ENCODE data around the gene ROPN1L. TPM values are rescaled to one million over a fixed set of nuclear protein-coding genes. Genes with fewer than 3 reads are reported as not detected.

The ROPN1L gene
- total and polyA plus RNA-seq, 10 of the 15 experiments (the other 5 are each of a cell fraction or from before 2014, with no cell fraction given): 0.07 to 0.38 (median 0.22) TPM; not detected in 6

GRCh38 chr5:10453545-10453944, 11.9 kb downstream of the ROPN1L start:
- H3K36me3 ChIP-seq (ENCODE audit: control insufficient read depth in 2 of 2, insufficient read depth in 2 of 2, low read length in 1 of 2): no peaks in the 10 kb centered on the region
- no peak overlapping the region for H2AFZ ChIP-seq (ENCODE audit: control insufficient read depth, low read depth, low read length)
- POLR2A ChIA-PET: interaction anchor here (0.9 to 3.9 kb wide), 2 partner anchors 174 to 239 kb away, joined by 3 to 18 read pairs; no protein-coding TSS in a partner anchor
- no peaks in the 10 kb centered on the region for H3K4me1 ChIP-seq (ENCODE audit: control insufficient read depth, insufficient read depth, low read length)
- TF ChIP-seq GABPA (IDR thresholded peaks at IDR 0.05; ENCODE audit: low read depth) (no peak), ATF7 (IDR thresholded peaks at IDR 0.05; ENCODE audit: low read depth) (no peak)
- no TSS peak for BruUV-seq (replicated peaks)
- no peak overlapping the region for H3K9ac ChIP-seq (ENCODE audit: control insufficient read depth, insufficient read depth, low read length)
- in situ Hi-C loops (cut with MboI) (loop anchor here (5.0 to 25.0 kb wide), 4 partner anchors 174 to 1559 kb away; no protein-coding TSS in a partner anchor), intact Hi-C loops (cut with micrococcal nuclease; ENCODE audit: unreplicated experiment) (loop anchor here (2.0 to 10.0 kb wide), 6 partner anchors 113 to 731 kb away; no protein-coding TSS in a partner anchor)
- no peaks in the 10 kb centered on the region for H4K20me1 ChIP-seq (ENCODE audit: control insufficient read depth, insufficient read depth)
- no peak overlapping the region for H3K27ac ChIP-seq (ENCODE audit: control insufficient read depth, insufficient read depth)
- SMC1A ChIA-PET (ENCODE audit: uncharacterized antibody, unreplicated experiment): interaction anchor here (0.9 to 9.2 kb wide), 19 partner anchors 104 to 1265 kb away, joined by 3 to 168 read pairs (median 6); no protein-coding TSS in a partner anchor
- ATAC-seq: no peak
- WGBS (ENCODE audit: insufficient coverage, insufficient replicate concordance, low lambda C conversion rate, missing lambda C conversion rate): 73% methylated on average over 8 of the region's 8 CpGs
- no peaks in the 10 kb centered on the region; a peak in 1 of 4 replicates for H3K27me3 ChIP-seq (replicated peaks in 1 of 2; ENCODE audit: control insufficient read depth in 2 of 2, insufficient read depth in 2 of 2, low read length in 1 of 2)
- CTCF ChIA-PET: interaction anchor here (0.7 to 9.9 kb wide), 20 partner anchors 68 to 1570 kb away, joined by 3 to 229 read pairs (median 6); no protein-coding TSS in a partner anchor
- no peak for DNase-seq (ENCODE audit: low read depth, low spot score)
- RAD21 ChIA-PET (ENCODE audit: unreplicated experiment): interaction anchor here (0.7 to 8.3 kb wide), 15 partner anchors 9 to 242 kb away, joined by 3 to 186 read pairs (median 6); no protein-coding TSS in a partner anchor
- H3K4me3 ChIP-seq: no peak overlapping the region
- no peak overlapping the region for H3K4me2 ChIP-seq (ENCODE audit: control insufficient read depth, insufficient read depth)
- FAIRE-seq: no peak
- H3K79me2 ChIP-seq (ENCODE audit: control insufficient read depth, insufficient read depth, low read length): no peaks in the 10 kb centered on the region
- H3K9me3 ChIP-seq (replicated peaks; ENCODE audit: control insufficient read depth, insufficient read depth, low read length): no peaks in the 10 kb centered on the region

GRCh38 chr5:10454591-10455276, 13.1 kb downstream of the ROPN1L start:
- ChIA-PET RAD21 (ENCODE audit: unreplicated experiment) (interaction anchor here (0.5 to 8.3 kb wide), 13 partner anchors 10 to 236 kb away, joined by 3 to 186 read pairs (median 6); no protein-coding TSS in a partner anchor), POLR2A (no interaction called here), CTCF (interaction anchor here (1.0 to 9.9 kb wide), 10 partner anchors 66 to 321 kb away, joined by 3 to 229 read pairs (median 20); no protein-coding TSS in a partner anchor), SMC1A (ENCODE audit: uncharacterized antibody, unreplicated experiment) (interaction anchor here (0.6 to 9.2 kb wide), 18 partner anchors 35 to 509 kb away, joined by 3 to 168 read pairs (median 4); no protein-coding TSS in a partner anchor)
- ATAC-seq (no peak), DNase-seq (ENCODE audit: low read depth, low spot score) (no peak), FAIRE-seq (no peak)
- Histone ChIP-seq H4K20me1 (ENCODE audit: control insufficient read depth, insufficient read depth) (no peaks in the 10 kb centered on the region), H3K27ac (ENCODE audit: control insufficient read depth, insufficient read depth) (no peak overlapping the region), H3K4me1 (ENCODE audit: control insufficient read depth, insufficient read depth, low read length) (no peaks in the 10 kb centered on the region), H3K79me2 (ENCODE audit: control insufficient read depth, insufficient read depth, low read length) (no peaks in the 10 kb centered on the region), H3K36me3 (ENCODE audit: control insufficient read depth in 2 of 2, insufficient read depth in 2 of 2, low read length in 1 of 2) (no peaks in the 10 kb centered on the region), H3K9ac (ENCODE audit: control insufficient read depth, insufficient read depth, low read length) (no peak overlapping the region), H3K4me2 (ENCODE audit: control insufficient read depth, insufficient read depth) (no peak overlapping the region), H3K27me3 (replicated peaks in 1 of 2; ENCODE audit: control insufficient read depth in 2 of 2, insufficient read depth in 2 of 2, low read length in 1 of 2) (no peaks in the 10 kb centered on the region; a peak in 1 of 4 replicates), H3K9me3 (replicated peaks; ENCODE audit: control insufficient read depth, insufficient read depth, low read length) (no peaks in the 10 kb centered on the region), H2AFZ (ENCODE audit: control insufficient read depth, low read depth, low read length) (no peak overlapping the region), H3K4me3 (no peak overlapping the region)
- intact Hi-C loops (cut with micrococcal nuclease; ENCODE audit: unreplicated experiment): loop anchor here (5.0 to 10.0 kb wide), 4 partner anchors 300 to 730 kb away; no protein-coding TSS in a partner anchor
- 75% methylated on average over 19 of the region's 19 CpGs for WGBS (ENCODE audit: insufficient coverage, insufficient replicate concordance, low lambda C conversion rate, missing lambda C conversion rate)
- BruUV-seq (replicated peaks): no TSS peak
- in situ Hi-C loops (cut with MboI): loop anchor here (5.0 to 25.0 kb wide), 4 partner anchors 173 to 1558 kb away; no protein-coding TSS in a partner anchor
- TF ChIP-seq FOXM1 (IDR thresholded peaks at IDR 0.05; ENCODE audit: low read depth, low read length) (no peak), ZNF274 (IDR thresholded peaks at IDR 0.05; ENCODE audit: insufficient read depth, insufficient read length) (no peak), SUPT20H (IDR thresholded peaks at IDR 0.05; ENCODE audit: borderline replicate concordance, control insufficient read depth, low read depth, low read length) (no peak), TAF1 (IDR thresholded peaks at IDR 0.05; ENCODE audit: borderline replicate concordance, low read depth, low read length) (no peak), CHD2 (IDR thresholded peaks at IDR 0.05; ENCODE audit: borderline replicate concordance, low read depth, low read length) (no peak)
- TF ChIP-seq, protein P1, sequence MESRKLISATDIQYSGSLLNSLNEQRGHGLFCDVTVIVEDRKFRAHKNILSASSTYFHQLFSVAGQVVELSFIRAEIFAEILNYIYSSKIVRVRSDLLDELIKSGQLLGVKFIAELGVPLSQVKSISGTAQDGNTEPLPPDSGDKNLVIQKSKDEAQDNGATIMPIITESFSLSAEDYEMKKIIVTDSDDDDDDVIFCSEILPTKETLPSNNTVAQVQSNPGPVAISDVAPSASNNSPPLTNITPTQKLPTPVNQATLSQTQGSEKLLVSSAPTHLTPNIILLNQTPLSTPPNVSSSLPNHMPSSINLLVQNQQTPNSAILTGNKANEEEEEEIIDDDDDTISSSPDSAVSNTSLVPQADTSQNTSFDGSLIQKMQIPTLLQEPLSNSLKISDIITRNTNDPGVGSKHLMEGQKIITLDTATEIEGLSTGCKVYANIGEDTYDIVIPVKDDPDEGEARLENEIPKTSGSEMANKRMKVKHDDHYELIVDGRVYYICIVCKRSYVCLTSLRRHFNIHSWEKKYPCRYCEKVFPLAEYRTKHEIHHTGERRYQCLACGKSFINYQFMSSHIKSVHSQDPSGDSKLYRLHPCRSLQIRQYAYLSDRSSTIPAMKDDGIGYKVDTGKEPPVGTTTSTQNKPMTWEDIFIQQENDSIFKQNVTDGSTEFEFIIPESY (IDR thresholded peaks at IDR 0.05): no peak
- TF ChIP-seq, protein P2, sequence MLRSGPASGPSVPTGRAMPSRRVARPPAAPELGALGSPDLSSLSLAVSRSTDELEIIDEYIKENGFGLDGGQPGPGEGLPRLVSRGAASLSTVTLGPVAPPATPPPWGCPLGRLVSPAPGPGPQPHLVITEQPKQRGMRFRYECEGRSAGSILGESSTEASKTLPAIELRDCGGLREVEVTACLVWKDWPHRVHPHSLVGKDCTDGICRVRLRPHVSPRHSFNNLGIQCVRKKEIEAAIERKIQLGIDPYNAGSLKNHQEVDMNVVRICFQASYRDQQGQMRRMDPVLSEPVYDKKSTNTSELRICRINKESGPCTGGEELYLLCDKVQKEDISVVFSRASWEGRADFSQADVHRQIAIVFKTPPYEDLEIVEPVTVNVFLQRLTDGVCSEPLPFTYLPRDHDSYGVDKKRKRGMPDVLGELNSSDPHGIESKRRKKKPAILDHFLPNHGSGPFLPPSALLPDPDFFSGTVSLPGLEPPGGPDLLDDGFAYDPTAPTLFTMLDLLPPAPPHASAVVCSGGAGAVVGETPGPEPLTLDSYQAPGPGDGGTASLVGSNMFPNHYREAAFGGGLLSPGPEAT (IDR thresholded peaks at IDR 0.05; ENCODE audit: low read depth): no peak
- TF ChIP-seq, protein P3, sequence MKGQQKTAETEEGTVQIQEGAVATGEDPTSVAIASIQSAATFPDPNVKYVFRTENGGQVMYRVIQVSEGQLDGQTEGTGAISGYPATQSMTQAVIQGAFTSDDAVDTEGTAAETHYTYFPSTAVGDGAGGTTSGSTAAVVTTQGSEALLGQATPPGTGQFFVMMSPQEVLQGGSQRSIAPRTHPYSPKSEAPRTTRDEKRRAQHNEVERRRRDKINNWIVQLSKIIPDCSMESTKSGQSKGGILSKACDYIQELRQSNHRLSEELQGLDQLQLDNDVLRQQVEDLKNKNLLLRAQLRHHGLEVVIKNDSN (IDR thresholded peaks at IDR 0.05; ENCODE audit: borderline replicate concordance, extremely low read length, insufficient read depth, low read depth, low read length): no peak

Measured in GM12878 (cell line).